ENCODE results near the gene SURF2. TPM values are rescaled to one million over a fixed set of nuclear protein-coding genes. Genes with fewer than 3 reads are reported as not detected.
A peak's percentile ranks its signal among the peaks of the same experiment; 100 is the strongest.
"Not testable (repeated sequence)": the region's sequence is repeated elsewhere in the genome, so short reads cannot be mapped to it uniquely, and the experiment has no call there.

The SURF2 gene
- total RNA-seq, 1 experiment from 2014 or later, result 42.0 TPM

- Histone ChIP-seq H3K27ac (ENCODE audit: low read depth, low read length, poor library complexity, severe bottlenecking) (no peak overlapping the region), H3K9me3 (ENCODE audit: low read depth, low read length, poor library complexity, severe bottlenecking) (no peaks in the 10 kb centered on the region), H3K4me1 (ENCODE audit: insufficient read depth, low read length, poor library complexity, severe bottlenecking) (peaks cover 14% of the 10 kb centered on the region), H3K36me3 (ENCODE audit: insufficient read depth, low read length, poor library complexity, severe bottlenecking) (peaks cover 49% of the 10 kb centered on the region), H3K27me3 (replicated peaks; ENCODE audit: insufficient read depth, low read depth, low read length, poor library complexity) (no peaks in the 10 kb centered on the region), H3K4me3 (ENCODE audit: low read depth, low read length, poor library complexity, severe bottlenecking) (no peak overlapping the region)
- no peak for DNase-seq (ENCODE audit: low spot score)
- intact Hi-C loops (cut with micrococcal nuclease; ENCODE audit: unreplicated experiment), result no loop called here
- ChIA-PET POLR2A (ENCODE audit: low non-redundant PET) (no interaction called here), CTCF (no interaction called here)
- no TSS peak for BruUV-seq (replicated peaks)
- no peak for TF ChIP-seq CTCF (conservative IDR thresholded peaks at IDR 0.05; ENCODE audit: low read depth, low read length)
- no peak for TF ChIP-seq EZH2 (IDR thresholded peaks at IDR 0.05; ENCODE audit: borderline replicate concordance, low read depth, low read length, poor library complexity, severe bottlenecking)
Measured at GRCh38 chr9:133333566-133333965, 22.8 kb upstream of the SURF2 start.

GRCh38 chr9:133334161-133334560, 22.2 kb upstream of the SURF2 start:
- TF ChIP-seq EZH2 (IDR thresholded peaks at IDR 0.05; ENCODE audit: borderline replicate concordance, low read depth, low read length, poor library complexity, severe bottlenecking), result no peak
- TF ChIP-seq CTCF (conservative IDR thresholded peaks at IDR 0.05; ENCODE audit: low read depth, low read length), result no peak
- Histone ChIP-seq H3K4me3 (ENCODE audit: low read depth, low read length, poor library complexity, severe bottlenecking) (no peak overlapping the region), H3K27me3 (replicated peaks; ENCODE audit: insufficient read depth, low read depth, low read length, poor library complexity) (no peaks in the 10 kb centered on the region), H3K36me3 (ENCODE audit: insufficient read depth, low read length, poor library complexity, severe bottlenecking) (peaks cover 49% of the 10 kb centered on the region), H3K9me3 (ENCODE audit: low read depth, low read length, poor library complexity, severe bottlenecking) (no peaks in the 10 kb centered on the region), H3K27ac (ENCODE audit: low read depth, low read length, poor library complexity, severe bottlenecking) (no peak overlapping the region), H3K4me1 (ENCODE audit: insufficient read depth, low read length, poor library complexity, severe bottlenecking) (peaks cover 14% of the 10 kb centered on the region)
- no TSS peak for BruUV-seq (replicated peaks)
- CTCF ChIA-PET, result no interaction called here
- DNase-seq (ENCODE audit: low spot score), result no peak
- intact Hi-C loops (cut with micrococcal nuclease; ENCODE audit: unreplicated experiment), result no loop called here
- POLR2A ChIA-PET (ENCODE audit: low non-redundant PET), result no interaction called here

GRCh38 chr9:133334888-133335287, 21.5 kb upstream of the SURF2 start:
- intact Hi-C loops (cut with micrococcal nuclease; ENCODE audit: unreplicated experiment); H3K9me3 ChIP-seq (ENCODE audit: low read depth, low read length, poor library complexity, severe bottlenecking); BruUV-seq (replicated peaks); DNase-seq (ENCODE audit: low spot score); H3K27me3 ChIP-seq (replicated peaks; ENCODE audit: insufficient read depth, low read depth, low read length, poor library complexity); POLR2A ChIA-PET (ENCODE audit: low non-redundant PET); H3K27ac ChIP-seq (ENCODE audit: low read depth, low read length, poor library complexity, severe bottlenecking): not testable (repeated sequence)
- Histone ChIP-seq H3K4me1 (ENCODE audit: insufficient read depth, low read length, poor library complexity, severe bottlenecking) (peaks cover 14% of the 10 kb centered on the region), H3K36me3 (ENCODE audit: insufficient read depth, low read length, poor library complexity, severe bottlenecking) (peaks cover 57% of the 10 kb centered on the region), H3K4me3 (ENCODE audit: low read depth, low read length, poor library complexity, severe bottlenecking) (peak overlapping the region; percentile 61)
- CTCF ChIA-PET, result interaction anchor here (0.6 kb wide), 1 partner anchor 1075 kb away, joined by 4 read pairs; no protein-coding TSS in a partner anchor
